HCT116 (cell line): ENCODE measurements around the gene PPP1R1C. TPM values are rescaled to one million over a fixed set of nuclear protein-coding genes. Genes with fewer than 3 reads are reported as not detected.

ENCODE experiments used
- ATAC-seq: fragments of 200-7000 bp; cut with Tn5 transposase; 2 replicates; pipeline ENCODE4 v1.9.1; 2020; ENCODE audit warnings: mild to moderate bottlenecking, moderate library complexity
- BruUV-seq: library from RNA; stranded (reverse); fragments of 400-500 nt; replicated peaks from 2 replicates; lab custom pipeline; 2021; lab: Mats Ljungman, UMichigan
- CTCF ChIA-PET: fragments of 300-600 bp; sonication (Branson Sonifier 250); formaldehyde crosslinking; loops from one replicate; lab custom pipeline; 2021; ENCODE audit warnings: antibody characterized with exemption; lab: Charles Lee
- POLR2A ChIA-PET: fragments of 300-600, 350-600 bp; sonication (Branson Sonifier 250); formaldehyde crosslinking; loops from one replicate; lab custom pipeline; 2021; ENCODE audit warnings: antibody characterized with exemption; lab: Charles Lee
- RAD21 ChIA-PET, 2 experiments: fragments of 300-600 bp; sonication (Branson Sonifier 250); formaldehyde crosslinking; loops; one replicate each; lab custom pipeline; 2023; ENCODE audit warnings: low total read pairs in 2 of 2; ENCODE audit not compliant: uncharacterized antibody in 2 of 2, unreplicated experiment in 2 of 2, low non-redundant PET in 1 of 2; lab: Charles Lee
- DNase-seq: peaks from one replicate; pipeline ENCODE4 v3.0.0-alpha.2; 2010; ENCODE audit warnings: low read depth, low spot score
- H2AFZ ChIP-seq: fragments of 200-600 bp; shearing (Covaris generic), sonication (generic); 2 replicates; pipeline ENCODE4 v1.6.1; 2017; ENCODE audit warnings: low read depth, mixed run types, mixed read lengths, antibody characterized with exemption, low read length; ENCODE audit not compliant: poor library complexity, severe bottlenecking
- H3K27ac ChIP-seq: 2 replicates; pipeline ENCODE4 v1.5.1; 2012; ENCODE audit warnings: low read depth, low read length
- H3K27me3 ChIP-seq: fragments of 200-600 bp; sonication (generic); 2 replicates; pipeline ENCODE4 v1.6.1; 2016; ENCODE audit warnings: mixed run types, low read length, mixed read lengths; ENCODE audit not compliant: insufficient read depth
- H3K36me3 ChIP-seq, 2 experiments: fragments of 200-500 bp in 1 of 2; fragments of 200-600 bp in 1 of 2; sonication (Bioruptor generic) in 1 of 2; sonication (generic) in 1 of 2; 2 replicates each; pipeline versions ENCODE4 v1.5.1 to v1.6.1; 2014 to 2016; ENCODE audit warnings: low read length in 2 of 2, inconsistent platforms in 1 of 2, mixed read lengths in 1 of 2, mixed run types in 1 of 2; ENCODE audit not compliant: insufficient read depth in 2 of 2, control insufficient read depth in 1 of 2
- H3K4me1 ChIP-seq, 2 experiments: fragments of 200-600 bp in 1 of 2; sonication (generic) in 1 of 2; 2 replicates each; pipeline versions ENCODE4 v1.5.1 to v1.6.1; 2012 to 2017; ENCODE audit warnings: low read length in 2 of 2, inconsistent platforms in 1 of 2, mild to moderate bottlenecking in 1 of 2, mixed read lengths in 1 of 2, mixed run types in 1 of 2, moderate library complexity in 1 of 2; ENCODE audit not compliant: insufficient read depth in 2 of 2, control insufficient read depth in 1 of 2
- H3K4me2 ChIP-seq: fragments of 200-600 bp; sonication (generic); 2 replicates; pipeline ENCODE4 v1.6.1; 2017; ENCODE audit warnings: mixed run types, low read length, mixed read lengths
- H3K4me3 ChIP-seq, 2 experiments: fragments of 200-600 bp in 1 of 2; sonication (generic) in 1 of 2; replicated peaks in 1 of 2; 2 replicates each; pipeline ENCODE4 v1.5.1; 2011 to 2016; ENCODE audit warnings: low read length in 2 of 2, control low read depth in 1 of 2, low read depth in 1 of 2, mild to moderate bottlenecking in 1 of 2, mixed read lengths in 1 of 2, mixed run types in 1 of 2
- H3K79me2 ChIP-seq: fragments of 200-600 bp; sonication (generic); 2 replicates; pipeline ENCODE4 v1.6.1; 2017; ENCODE audit warnings: mild to moderate bottlenecking, mixed run types, low read length, moderate library complexity, mixed read lengths; ENCODE audit not compliant: insufficient read depth
- H3K9ac ChIP-seq: fragments of 200-600 bp; sonication (generic); 2 replicates; pipeline ENCODE4 v1.6.1; 2016; ENCODE audit warnings: low read length, mixed read lengths
- H3K9me2 ChIP-seq: fragments of 200-600 bp; sonication (generic), shearing (Covaris generic); 2 replicates; pipeline ENCODE4 v1.6.1; 2017; ENCODE audit warnings: mixed run types, mild to moderate bottlenecking, moderate library complexity; ENCODE audit not compliant: insufficient read depth
- H3K9me3 ChIP-seq, 2 experiments: fragments of 200-500 bp in 1 of 2; fragments of 200-600 bp in 1 of 2; sonication (Bioruptor generic) in 1 of 2; sonication (generic) in 1 of 2; 2 replicates each; pipeline ENCODE4 v1.6.1; 2014 to 2017; ENCODE audit warnings: low read length in 2 of 2, mixed read lengths in 2 of 2, inconsistent platforms in 1 of 2, low read depth in 1 of 2, mild to moderate bottlenecking in 1 of 2, mixed run types in 1 of 2, moderate library complexity in 1 of 2; ENCODE audit not compliant: control insufficient read depth in 1 of 2, insufficient read depth in 1 of 2
- H4K20me1 ChIP-seq: fragments of 200-600 bp; sonication (generic), shearing (Covaris generic); 2 replicates; pipeline ENCODE4 v1.6.1; 2017; ENCODE audit warnings: mixed run types, mild to moderate bottlenecking, moderate library complexity; ENCODE audit not compliant: insufficient read depth
- CBX3 ChIP-seq: IDR thresholded peaks from 2 replicates; pipeline ENCODE4 v1.6.1; 2012; ENCODE audit warnings: low read depth
- CEBPB ChIP-seq: IDR thresholded peaks from 2 replicates; pipeline ENCODE4 v1.6.1; 2012; ENCODE audit warnings: low read depth
- ELF1 ChIP-seq: IDR thresholded peaks from 2 replicates; pipeline ENCODE4 v1.6.1; 2012; ENCODE audit warnings: low read depth, borderline replicate concordance
- EZH2 ChIP-seq: fragments of 200-600 bp; sonication (generic); IDR thresholded peaks from 2 replicates; pipeline ENCODE4 v1.6.1; 2017; ENCODE audit warnings: antibody characterized with exemption, mixed run types
- RAD21 ChIP-seq: IDR thresholded peaks from 2 replicates; pipeline ENCODE4 v1.6.1; 2012; ENCODE audit warnings: low read depth, mild to moderate bottlenecking
- TCF7L2 ChIP-seq: IDR thresholded peaks from 2 replicates; pipeline ENCODE4 v1.7.0; 2011; ENCODE audit warnings: borderline replicate concordance, inconsistent platforms; ENCODE audit not compliant: insufficient read depth, insufficient read length; ENCODE audit errors: extremely low read depth
- YY1 ChIP-seq: IDR thresholded peaks from 2 replicates; pipeline ENCODE4 v1.6.1; 2011; ENCODE audit warnings: low read length, low read depth, moderate library complexity, mild to moderate bottlenecking; ENCODE audit not compliant: insufficient replicate concordance; ENCODE audit errors: extremely low read depth
- ZBTB33 ChIP-seq: IDR thresholded peaks from 2 replicates; pipeline ENCODE4 v1.6.1; 2011; ENCODE audit warnings: mild to moderate bottlenecking, low read length, moderate library complexity; ENCODE audit not compliant: insufficient replicate concordance; ENCODE audit errors: extremely low read depth
- intact Hi-C: fragments of 100-400 bp; cut with micrococcal nuclease; formaldehyde crosslinking; loops from 2 replicates; pipeline ENCODE4 v1.10.0; 2022
- total RNA-seq: library from RNA; stranded (reverse); gene quantifications from one replicate; pipeline ENCODE4 v1.2.1, GENCODE V29; 2021; ENCODE audit not compliant: unreplicated experiment

PPP1R1C gene
- total RNA-seq, 1 experiment from 2014 or later = 17.8 TPM

- no peak for TF ChIP-seq CEBPB
- TF ChIP-seq CBX3 = no peak
- no peak for TF ChIP-seq YY1
These were observed 148.5 kb downstream of the PPP1R1C start (continued) for GRCh38 chr2:182134201-182134600.

- ChIA-PET POLR2A (no interaction called here), CTCF (no interaction called here), RAD21 (no interaction called here)
- Histone ChIP-seq H3K9me3 (no peaks in the 10 kb centered on the region), H4K20me1 (no peaks in the 10 kb centered on the region), H3K9me2 (no peaks in the 10 kb centered on the region), H3K4me1 (no peaks in the 10 kb centered on the region), H2AFZ (no peak overlapping the region), H3K9ac (no peak overlapping the region), H3K27me3 (no peaks in the 10 kb centered on the region), H3K4me2 (no peak overlapping the region), H3K27ac (no peak overlapping the region), H3K79me2 (no peaks in the 10 kb centered on the region), H3K4me3 (no peak overlapping the region), H3K36me3 (no peaks in the 10 kb centered on the region)
- no TSS peak for BruUV-seq
- intact Hi-C loops = no loop called here
- DNase-seq = no peak
- TF ChIP-seq CBX3 (no peak), ZBTB33 (no peak), ELF1 (no peak), TCF7L2 (no peak), YY1 (no peak), RAD21 (no peak), EZH2 (no peak)
- no peak for ATAC-seq
These were observed 156.4 kb downstream of the PPP1R1C start for GRCh38 chr2:182142062-182142461.
